IPS-NIHi7 (cell line): ENCODE measurements around the gene KMT5C.
"Not testable (repeated sequence)": the region's sequence is repeated elsewhere in the genome, so short reads cannot be mapped to it uniquely, and the experiment has no call there.

Source experiments
- DNase-seq: peaks from one replicate; pipeline ENCODE4 v3.0.0; 2012; ENCODE audit warnings: mixed read lengths; ENCODE audit errors: extremely low spot score

Gene KMT5C

DNA sequence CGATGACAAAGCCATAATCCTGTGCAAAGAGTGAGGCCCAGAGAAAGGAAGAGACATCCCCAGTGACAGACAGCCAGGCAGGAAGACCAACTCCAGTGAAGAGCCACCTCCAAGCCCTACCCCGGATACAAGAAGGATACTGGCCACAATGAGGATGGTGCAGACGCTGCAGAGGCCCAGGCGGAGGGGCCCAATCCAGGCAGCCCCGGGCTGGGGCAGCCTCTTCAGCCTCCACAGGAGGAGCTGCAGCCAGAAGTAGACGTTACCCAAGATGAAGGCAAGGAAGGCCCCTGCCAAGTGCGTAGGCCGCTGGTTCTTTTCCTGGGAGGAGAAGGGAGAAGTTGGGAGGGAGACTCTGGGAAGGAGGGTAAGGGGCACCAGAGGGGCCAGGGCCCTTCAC is 23.0 kb upstream of the KMT5C start:
- DNase-seq = no peak

DNA sequence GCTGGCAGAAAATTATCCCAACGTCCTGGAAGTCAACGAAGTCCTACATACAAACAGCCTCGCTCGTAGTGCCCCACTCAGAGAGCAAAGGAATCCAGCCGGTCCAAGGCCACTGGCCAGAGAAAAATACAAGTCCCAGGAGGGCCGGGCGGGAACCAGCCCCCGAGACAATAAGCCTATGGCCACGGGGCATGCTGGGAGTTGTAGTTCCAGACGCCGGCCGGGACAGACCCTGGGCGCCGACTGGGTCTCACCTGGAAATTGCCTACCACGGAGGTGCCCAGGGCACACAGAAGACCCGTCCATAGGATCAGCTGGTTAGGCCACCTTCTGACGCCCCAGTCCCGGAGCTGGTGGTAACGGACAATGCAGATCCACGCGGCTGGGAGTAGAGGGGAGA is 19.9 kb upstream of the KMT5C start:
- DNase-seq = peak; percentile 96

DNA sequence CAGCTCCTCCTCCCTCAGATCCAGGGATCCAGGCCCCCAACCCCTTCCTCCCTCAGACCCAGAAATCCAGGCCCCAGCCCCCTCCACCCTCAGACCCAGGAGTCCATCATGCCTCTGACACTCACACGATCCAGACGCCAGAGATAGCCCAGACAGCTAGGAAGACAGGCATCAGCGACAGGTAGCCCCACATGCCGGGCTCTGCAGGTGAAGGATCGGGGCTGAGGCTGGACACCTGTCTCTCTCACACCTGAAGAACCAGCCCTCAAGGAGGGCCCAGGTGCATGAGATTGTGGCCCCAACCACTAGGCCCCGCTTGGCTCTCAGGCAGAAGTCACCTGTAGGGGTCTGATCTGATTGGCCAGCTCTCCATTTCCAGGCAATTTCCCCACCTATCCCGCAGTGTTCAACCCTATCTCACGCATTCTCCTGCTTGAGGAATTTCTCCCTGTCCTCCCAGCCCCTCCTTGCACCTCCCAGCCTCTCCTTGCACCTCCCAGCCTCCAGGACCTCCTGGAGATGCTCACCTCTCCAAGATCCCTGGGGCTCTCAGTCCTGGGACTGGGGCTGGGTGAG is 18.7 kb upstream of the KMT5C start:
- no peak for DNase-seq

DNA sequence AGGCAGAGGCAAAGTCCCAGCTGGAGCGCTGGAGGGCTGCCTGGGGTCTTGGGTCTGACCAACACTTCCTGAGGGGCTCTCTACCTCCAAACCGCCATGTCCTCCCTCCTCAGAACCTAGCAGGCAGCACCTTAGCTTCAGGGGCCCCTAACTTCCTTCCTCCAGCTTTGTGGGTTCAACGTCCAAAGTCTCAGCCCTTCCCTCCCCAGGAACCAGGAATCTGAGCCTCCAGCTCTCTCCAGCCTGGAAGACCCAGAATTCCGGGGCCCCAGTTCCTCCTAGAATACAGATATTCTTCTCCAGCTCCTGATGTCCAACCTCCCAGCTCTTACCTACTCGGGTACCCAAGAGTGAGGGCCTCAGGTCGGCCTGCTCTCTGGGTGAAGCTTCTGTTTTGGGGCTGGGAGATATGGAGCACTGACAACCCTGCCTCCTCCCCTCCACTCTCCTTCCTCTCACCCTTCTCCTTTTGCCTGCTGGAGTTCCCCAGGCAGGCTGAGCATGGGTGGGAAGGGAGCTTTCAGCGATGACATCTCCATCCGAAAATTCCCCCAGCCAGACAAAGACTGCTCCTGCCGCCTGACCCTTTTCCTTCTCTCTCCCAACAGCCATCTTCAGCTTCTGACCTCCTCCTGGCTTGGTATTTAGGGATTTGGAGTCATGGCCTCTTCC is 18.1 kb upstream of the KMT5C start:
- DNase-seq = no peak

DNA sequence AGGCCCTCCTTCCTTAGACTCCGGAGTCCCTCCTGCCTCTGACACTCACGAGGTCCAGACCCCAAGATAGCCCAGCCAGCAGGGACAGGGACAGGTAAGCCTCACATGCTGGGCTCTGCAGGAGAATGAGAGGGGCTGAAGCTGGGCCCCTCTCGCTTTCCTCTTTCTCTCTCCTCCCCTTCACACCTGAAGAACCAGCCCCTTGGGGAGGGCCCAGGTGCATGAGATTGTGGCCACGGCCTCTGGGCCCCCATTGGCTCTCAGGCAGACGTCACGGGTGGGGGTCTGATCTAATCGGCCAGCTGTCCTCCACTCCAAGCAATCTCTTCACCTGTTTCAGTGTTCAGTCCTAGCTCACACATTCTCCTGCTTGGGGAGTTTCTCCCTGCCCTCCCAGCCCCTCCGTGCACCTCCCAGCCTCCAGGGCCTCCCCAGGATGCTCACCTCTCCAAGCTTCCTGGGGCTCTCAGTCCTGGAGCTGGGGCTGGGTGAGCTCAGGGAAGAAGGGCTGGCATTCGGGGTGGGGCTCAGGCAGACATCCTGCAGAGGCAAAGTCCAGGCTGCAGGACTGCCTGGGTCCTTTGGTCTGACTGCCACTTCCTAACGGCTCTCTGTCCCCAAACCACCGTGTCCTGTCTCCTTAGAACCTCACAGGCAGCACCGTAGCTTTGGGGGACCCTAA is 17.3 kb upstream of the KMT5C start:
- DNase-seq = no peak

- no peak for DNase-seq
Observed at GRCh38 chr19:55324662-55325061, 15.0 kb upstream of the KMT5C start.

GRCh38 chr19:55325172-55325571 is 14.5 kb upstream of the KMT5C start, which contains the start of gene TMEM150B:
Gene TMEM150B, minus strand, starts transcription at chr19:55325341. Its CDS starts 4,305 bp downstream, at chr19:55321036.
- DNase-seq = no peak

DNA sequence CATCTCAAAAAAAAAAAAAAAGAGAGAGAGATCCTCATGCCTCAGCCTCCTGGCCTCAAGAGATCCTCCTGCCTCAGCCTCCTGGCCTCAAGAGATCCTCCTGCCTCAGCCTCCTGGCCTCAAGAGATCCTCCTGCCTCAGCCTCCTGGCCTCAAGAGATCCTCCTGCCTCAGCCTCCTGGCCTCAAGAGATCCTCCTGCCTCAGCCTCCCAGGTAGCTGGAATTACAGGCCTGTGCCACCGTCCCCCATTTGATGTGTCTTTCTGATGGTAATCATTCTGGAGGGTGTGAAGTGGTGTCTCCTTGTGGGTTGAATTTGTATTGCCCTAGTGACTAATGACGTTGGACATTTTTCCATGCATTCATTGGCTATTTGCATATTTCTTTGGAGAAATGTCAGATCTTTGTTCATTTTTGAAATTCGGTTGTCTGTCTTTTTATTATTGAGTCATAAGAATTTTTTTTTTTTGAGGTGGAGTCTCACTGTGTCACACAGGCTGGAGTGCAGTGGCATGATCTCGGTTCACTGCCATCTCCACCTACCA is 10.8 kb upstream of the KMT5C start:
- not testable (repeated sequence) for DNase-seq

- not testable (repeated sequence) for DNase-seq
Observed at GRCh38 chr19:55329791-55330190, 9.9 kb upstream of the KMT5C start.

GRCh38 chr19:55333870-55334269 is 5.8 kb upstream of the KMT5C start:
- DNase-seq = no peak

DNA sequence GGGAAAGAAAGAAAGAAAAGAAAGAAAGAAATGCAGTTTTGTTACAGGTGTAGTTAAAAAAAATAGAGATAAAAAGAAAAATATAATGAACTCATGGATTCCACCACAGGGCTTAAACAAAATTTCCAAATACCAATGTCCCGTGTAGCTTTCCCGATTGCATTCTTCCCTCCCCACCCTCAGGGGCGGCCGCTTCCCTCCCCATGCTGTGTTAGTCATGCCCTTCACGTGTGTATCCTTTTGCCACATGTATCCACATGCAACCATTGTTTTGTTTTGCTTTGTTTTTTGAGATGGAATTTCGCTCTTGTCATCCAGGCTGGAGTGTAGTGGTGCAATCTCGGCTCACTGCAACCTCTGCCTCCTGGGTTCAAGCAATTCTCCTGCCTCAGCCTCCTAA is 3.6 kb upstream of the KMT5C start:
- DNase-seq = no peak

DNA sequence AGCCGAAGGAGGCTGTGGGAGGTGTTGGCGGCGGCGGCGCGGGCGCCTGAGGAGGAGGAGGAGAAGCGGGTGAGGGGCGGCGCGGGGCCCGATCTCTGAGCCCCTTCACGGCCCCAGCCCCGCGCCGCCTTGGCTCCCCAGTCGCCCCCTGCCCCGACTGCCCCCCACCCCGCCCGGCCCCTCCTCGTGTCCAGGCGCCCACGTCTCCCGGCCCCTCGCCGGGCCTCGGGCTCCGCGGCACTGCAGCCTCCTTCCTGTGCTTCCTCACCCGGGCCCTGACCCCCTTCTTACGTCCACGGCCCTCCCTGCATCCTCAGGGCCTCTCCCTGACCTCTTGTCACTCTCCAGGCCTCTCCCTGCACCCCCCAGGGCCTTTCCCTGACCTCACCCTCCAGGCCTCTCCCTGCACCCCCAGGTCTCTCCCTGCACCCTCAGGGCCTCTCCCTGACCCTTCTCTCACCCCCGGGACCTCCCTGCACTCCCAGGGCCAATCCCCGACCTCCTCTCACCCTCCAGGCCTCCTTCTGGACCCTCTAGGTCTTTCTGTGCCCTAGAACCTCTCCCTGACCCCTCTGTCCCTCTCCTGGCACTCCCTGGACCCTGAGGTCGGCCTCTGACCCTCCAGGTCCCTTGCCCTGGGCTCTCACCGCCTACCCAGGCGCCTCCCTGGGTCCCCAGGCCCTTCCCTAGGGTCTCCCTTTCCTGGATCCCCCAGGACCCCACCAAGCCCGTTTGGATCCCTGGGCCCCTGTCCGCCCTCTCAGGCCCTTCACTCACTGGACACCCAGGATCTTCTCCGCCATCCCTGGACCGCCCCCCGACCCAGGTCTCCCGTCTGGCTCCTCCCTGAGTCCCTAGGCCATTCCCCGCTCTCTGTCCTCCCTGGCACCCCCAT is 460 bp downstream of the KMT5C start:
- DNase-seq = no peak

DNA sequence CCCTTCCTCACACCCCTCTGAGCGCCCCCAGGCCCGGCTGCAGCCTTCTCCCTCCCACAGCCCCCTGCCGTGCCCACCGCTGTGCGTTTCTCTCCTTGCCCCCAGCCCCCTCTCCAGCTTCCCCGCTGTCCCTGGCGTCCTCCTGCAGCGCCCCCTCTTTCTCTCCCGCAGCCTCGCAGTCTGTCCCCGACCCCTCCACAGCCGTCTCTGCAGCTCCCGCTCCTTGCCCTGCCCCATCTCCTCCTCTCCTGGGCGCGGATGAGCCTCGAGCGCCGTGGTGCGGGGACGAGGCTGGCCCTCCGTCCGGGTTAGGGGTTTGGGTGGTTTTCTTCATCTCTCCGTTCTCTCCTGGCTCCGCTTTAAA is 1.1 kb downstream of the KMT5C start:
- no peak for DNase-seq

DNA sequence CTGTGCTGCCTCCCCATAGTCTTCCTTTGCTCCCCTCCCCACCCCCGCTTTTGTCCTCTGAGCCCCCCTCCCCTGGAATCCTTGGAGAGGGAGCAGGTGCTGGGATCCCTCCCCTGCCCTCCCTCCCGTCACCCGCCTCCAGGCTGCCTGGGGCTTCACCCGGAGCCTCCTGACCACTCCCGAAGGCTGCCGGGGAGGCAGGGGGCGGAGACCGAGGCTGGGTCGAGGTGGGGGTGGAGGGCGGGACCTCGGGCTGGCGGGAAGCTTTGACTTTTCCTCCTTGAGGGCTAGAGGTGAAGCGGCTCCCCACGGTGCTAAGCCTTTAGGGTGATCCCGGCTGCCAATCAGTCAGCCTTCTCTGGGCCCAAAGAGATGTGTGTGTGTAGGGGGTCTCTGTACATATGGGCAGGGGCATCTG is 1.5 kb downstream of the KMT5C start:
- peak; percentile 89 for DNase-seq

DNA sequence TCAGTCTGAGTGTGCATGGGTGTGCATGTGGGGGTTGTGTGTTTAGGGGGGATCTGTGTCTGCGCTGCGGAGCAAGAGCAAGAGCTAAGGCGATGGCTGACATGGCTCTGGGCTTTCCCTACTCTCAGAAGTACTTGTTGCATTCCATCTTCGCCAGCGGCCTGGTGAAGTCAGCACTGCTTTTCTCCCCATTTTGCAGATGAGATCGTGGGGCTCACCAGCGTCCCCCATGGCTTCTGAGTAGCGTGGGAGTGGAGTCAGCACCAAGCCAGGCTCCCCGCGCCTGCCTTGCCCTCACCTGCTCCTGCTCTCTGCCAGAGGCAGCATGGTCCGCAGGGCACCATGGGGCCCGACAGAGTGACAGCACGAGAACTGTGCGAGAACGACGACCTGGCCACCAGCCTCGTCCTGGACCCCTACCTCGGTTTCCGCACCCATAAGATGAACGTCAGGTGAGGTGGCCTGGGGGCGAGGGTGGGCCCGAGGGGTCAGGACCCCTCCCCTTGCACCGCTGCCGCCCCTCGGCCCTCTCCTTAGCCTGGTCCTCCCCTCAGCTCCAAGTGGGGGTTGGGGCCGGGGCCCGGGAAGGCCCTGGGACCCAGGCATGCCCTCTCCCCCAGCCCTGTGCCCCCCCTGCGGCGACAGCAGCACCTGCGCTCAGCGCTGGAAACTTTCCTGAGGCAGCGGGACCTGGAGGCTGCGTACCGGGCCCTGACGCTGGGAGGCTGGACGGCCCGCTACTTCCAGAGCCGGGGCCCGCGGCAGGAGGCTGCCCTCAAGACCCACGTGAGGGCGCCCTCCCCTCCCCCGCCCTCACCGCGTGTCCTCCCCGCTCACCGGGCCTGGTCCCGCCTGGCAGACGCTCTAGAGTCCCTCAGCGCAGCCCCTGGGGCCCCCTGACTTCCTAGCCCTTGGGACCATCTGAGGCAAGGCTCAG is 2.2 kb downstream of the KMT5C start:
- no peak for DNase-seq

GRCh38 chr19:55344444-55344843 is 4.8 kb downstream of the KMT5C start:
- DNase-seq = no peak

DNA sequence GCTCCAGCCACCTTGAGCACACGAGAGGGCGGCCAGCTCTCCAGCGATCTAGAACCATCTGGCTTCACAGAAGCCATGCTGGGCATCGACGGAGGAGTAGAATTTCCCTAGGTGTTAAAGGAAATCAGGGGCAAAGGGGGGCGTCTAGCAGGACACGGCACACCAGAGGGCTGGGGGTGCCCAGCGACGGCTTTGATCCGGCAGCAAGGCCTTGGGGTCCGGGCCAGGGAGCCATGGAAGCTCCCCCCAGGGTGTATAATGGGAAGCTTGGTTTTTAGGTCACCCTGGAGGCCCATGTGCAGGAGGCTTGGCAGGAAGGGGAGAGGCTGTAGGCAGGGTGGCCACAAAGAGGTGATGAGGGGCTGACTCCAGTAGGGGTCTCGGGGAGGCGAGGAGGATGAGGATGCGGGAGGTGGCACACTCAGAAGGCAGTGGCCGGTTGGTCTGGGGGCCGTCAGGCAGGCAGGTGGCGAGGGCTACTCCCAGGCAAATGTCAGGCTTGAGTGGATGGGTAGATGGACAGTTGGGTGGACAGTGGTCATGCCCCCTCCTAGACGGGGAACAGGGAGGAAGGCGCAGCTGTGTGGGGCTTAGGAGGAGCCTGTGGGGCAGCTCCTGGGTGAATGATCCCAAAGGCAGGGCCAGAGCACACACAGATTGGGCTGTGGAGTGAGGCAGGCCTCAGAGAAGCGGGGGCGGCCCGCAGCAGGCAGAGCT is 5.6 kb downstream of the KMT5C start:
- no peak for DNase-seq

DNA sequence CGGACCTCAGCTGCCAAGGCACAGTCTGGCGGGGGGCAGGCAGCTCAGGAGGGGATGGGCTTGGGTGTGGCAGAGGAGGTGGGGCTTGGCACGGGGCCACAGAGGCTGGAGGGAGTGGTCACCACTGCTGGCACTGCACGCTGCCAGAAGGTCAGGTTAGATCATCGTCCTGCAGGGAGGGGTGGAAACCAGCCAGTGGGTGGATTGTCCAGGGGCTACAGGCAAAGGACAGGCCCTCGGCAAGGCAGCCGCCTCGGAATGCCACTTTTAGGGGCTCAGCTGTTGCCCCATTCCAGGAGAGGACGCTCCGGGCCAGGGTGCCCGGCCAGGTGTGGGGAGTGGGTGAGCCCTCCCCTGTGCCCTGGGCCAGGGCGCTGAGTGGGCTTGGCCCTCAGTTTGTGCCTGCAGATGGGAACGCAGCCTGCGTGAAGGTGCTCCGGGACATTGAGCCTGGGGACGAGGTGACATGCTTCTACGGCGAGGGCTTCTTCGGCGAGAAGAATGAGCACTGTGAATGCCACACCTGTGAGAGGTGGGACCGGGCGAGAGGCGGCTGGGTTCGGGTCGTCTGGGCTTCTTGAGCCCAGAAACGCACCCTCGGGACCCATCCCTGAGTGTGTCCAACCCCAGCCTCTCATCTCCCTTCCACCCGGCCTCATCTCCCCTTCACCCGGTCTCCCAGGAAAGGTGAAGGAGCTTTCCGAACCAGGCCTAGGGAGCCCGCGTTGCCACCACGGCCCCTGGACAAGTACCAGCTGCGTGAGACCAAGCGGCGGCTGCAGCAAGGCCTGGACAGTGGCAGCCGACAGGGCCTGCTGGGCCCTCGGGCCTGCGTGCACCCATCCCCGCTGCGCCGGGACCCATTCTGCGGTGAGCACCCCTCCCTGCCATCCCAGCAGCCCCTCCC is 6.4 kb downstream of the KMT5C start:
- DNase-seq = no peak
